MCF 10A (cell line): ENCODE measurements around the gene CIT. TPM values are rescaled to one million over a fixed set of nuclear protein-coding genes. Genes with fewer than 3 reads are reported as not detected.

Experiments
- BruUV-seq: library from RNA; stranded (reverse); fragments of 400-500 nt; replicated peaks from 2 replicates; lab custom pipeline; 2021; lab: Mats Ljungman, UMichigan
- CTCF ChIA-PET: fragments of 300-600 bp; sonication (Branson Sonifier 250); formaldehyde crosslinking; extraction: SDS; loops from one replicate; lab custom pipeline; 2021; ENCODE audit warnings: antibody characterized with exemption, inconsistent platforms; lab: Yijun Ruan, JAX
- POLR2A ChIA-PET: fragments of 300-600, 350-650 bp; sonication (Branson Sonifier 250); formaldehyde crosslinking; extraction: SDS; loops from one replicate; lab custom pipeline; 2020; ENCODE audit warnings: antibody characterized with exemption, inconsistent platforms; lab: Yijun Ruan, JAX
- DNase-seq: peaks from one replicate; pipeline ENCODE4 v3.0.0-alpha.2; 2018; ENCODE audit not compliant: unreplicated experiment
- H3K27ac Mint-ChIP-seq: one replicate; pipeline ENCODE4 v1.8.0; 2022; ENCODE audit warnings: mild to moderate bottlenecking, low read depth, mixed read lengths; ENCODE audit not compliant: unreplicated experiment
- H3K27me3 Mint-ChIP-seq: one replicate; pipeline ENCODE4 v1.8.0; 2022; ENCODE audit warnings: mixed read lengths; ENCODE audit not compliant: insufficient read depth, unreplicated experiment
- H3K36me3 Mint-ChIP-seq: one replicate; pipeline ENCODE4 v1.8.0; 2022; ENCODE audit warnings: mild to moderate bottlenecking, moderate library complexity, mixed read lengths; ENCODE audit not compliant: insufficient read depth, unreplicated experiment
- H3K4me1 Mint-ChIP-seq: one replicate; pipeline ENCODE4 v1.8.0; 2022; ENCODE audit warnings: mixed read lengths; ENCODE audit not compliant: insufficient read depth, unreplicated experiment
- H3K4me3 Mint-ChIP-seq: one replicate; pipeline ENCODE4 v1.8.0; 2022; ENCODE audit warnings: mild to moderate bottlenecking, moderate library complexity, mixed read lengths; ENCODE audit not compliant: unreplicated experiment
- H3K9me3 Mint-ChIP-seq: one replicate; pipeline ENCODE4 v1.8.0; 2022; ENCODE audit warnings: mixed read lengths; ENCODE audit not compliant: unreplicated experiment
- intact Hi-C: fragments of 100-400 bp; cut with micrococcal nuclease; formaldehyde crosslinking; loops from 2 replicates; pipeline ENCODE4 v1.14.1; 2022
- total RNA-seq: library from RNA; stranded (reverse); gene quantifications from 2 replicates; pipeline ENCODE4 v1.2.3, GENCODE V29; 2022
- TF ChIP-seq, protein P1 (sequence below): fragments of 200-600 bp; IDR thresholded peaks from one replicate; pipeline ENCODE4 v1.8.0; 2022; ENCODE audit warnings: antibody characterized with exemption, mild to moderate bottlenecking; ENCODE audit not compliant: unreplicated experiment

Gene CIT
- total RNA-seq, 1 experiment from 2014 or later: 25.0 TPM

DNA sequence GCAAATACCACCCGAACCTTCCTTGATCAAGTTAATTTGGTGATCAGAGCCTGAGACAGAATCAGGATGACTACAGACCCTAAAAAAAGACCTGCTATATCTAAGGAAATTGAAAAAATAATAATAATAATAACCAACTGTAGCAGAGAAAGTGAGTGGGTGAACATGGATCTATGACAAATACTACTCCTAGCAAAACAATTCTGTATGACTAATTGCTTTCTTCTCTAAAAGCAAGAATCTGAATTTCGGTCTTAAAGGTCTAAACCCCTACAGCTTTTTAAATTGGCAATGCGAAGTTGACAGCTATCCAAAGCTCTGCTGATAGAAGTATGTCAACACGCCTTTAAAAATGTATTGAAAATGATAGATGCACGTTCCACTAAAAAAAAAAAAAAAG lies 107.0 kb downstream of the CIT start:
- Mint-ChIP-seq H3K27me3 (no peaks in the 10 kb centered on the region), H3K36me3 (peaks cover 20% of the 10 kb centered on the region), H3K27ac (no peak overlapping the region), H3K4me1 (no peaks in the 10 kb centered on the region), H3K9me3 (no peaks in the 10 kb centered on the region), H3K4me3 (no peak overlapping the region)
- BruUV-seq: no TSS peak
- CTCF ChIA-PET: interaction anchor here (0.6 kb wide), 1 partner anchor 1437 kb away, joined by 4 read pairs; no protein-coding TSS in a partner anchor
- no peak for DNase-seq
- POLR2A ChIA-PET: no interaction called here
- intact Hi-C loops: no loop called here
- TF ChIP-seq, protein P1, sequence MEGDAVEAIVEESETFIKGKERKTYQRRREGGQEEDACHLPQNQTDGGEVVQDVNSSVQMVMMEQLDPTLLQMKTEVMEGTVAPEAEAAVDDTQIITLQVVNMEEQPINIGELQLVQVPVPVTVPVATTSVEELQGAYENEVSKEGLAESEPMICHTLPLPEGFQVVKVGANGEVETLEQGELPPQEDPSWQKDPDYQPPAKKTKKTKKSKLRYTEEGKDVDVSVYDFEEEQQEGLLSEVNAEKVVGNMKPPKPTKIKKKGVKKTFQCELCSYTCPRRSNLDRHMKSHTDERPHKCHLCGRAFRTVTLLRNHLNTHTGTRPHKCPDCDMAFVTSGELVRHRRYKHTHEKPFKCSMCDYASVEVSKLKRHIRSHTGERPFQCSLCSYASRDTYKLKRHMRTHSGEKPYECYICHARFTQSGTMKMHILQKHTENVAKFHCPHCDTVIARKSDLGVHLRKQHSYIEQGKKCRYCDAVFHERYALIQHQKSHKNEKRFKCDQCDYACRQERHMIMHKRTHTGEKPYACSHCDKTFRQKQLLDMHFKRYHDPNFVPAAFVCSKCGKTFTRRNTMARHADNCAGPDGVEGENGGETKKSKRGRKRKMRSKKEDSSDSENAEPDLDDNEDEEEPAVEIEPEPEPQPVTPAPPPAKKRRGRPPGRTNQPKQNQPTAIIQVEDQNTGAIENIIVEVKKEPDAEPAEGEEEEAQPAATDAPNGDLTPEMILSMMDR: no peak

DNA sequence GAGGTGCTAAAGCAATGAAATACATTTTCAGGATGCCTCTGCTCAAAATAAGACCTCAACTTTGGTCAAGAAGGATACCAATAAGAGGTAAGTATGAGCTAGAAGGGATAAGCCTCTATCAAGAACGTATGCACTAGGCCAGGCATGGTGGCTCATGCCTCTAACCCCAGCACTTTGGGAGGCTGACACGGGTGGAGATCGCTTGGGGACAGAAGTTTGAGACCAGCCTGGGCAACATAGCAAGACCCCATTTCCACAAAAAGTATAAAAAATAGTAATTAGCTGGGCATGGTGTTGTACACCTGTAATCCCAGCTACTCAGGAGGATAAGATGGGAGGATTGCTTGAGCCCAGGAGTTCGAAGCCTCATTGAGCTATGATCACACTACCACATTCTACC lies 114.5 kb downstream of the CIT start:
- CTCF ChIA-PET: interaction anchor here (0.7 to 1.6 kb wide), 4 partner anchors 11 to 37 kb away, joined by 3 to 4 read pairs (median 4); no protein-coding TSS in a partner anchor

DNA sequence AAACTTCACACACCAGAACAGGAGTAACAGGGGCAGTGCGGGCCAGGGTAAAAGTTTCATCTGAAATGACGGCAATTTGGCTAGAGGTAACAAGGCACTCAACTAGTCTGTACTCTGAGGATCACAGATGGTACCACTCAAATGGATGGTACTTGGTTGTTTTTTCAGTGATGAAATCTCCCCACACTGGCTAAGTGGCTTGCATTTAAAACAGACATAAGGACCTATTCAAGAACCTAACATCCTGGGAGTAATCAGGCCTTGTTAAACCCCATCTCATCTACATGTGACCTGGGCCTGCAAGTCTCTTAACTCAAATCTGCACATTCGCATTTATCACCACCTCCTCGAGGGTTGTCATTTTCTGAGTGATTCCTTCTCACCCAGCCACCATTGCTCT lies 118.4 kb downstream of the CIT start:
- no peak overlapping the region for H3K27ac Mint-ChIP-seq
- no peaks in the 10 kb centered on the region for H3K27me3 Mint-ChIP-seq
- no peaks in the 10 kb centered on the region for H3K9me3 Mint-ChIP-seq
- TF ChIP-seq, protein P1: no peak
- ChIA-PET CTCF (no interaction called here), POLR2A (no interaction called here)
- no peaks in the 10 kb centered on the region for H3K4me1 Mint-ChIP-seq
- BruUV-seq: no TSS peak
- no peak overlapping the region for H3K4me3 Mint-ChIP-seq
- H3K36me3 Mint-ChIP-seq: peaks cover 29% of the 10 kb centered on the region
- intact Hi-C loops: no loop called here
- no peak for DNase-seq

More for the DNA sequence above, 114.5 kb downstream of the CIT start:
- intact Hi-C loops: no loop called here
- H3K4me1 Mint-ChIP-seq: no peaks in the 10 kb centered on the region
- H3K27me3 Mint-ChIP-seq: no peaks in the 10 kb centered on the region
- H3K27ac Mint-ChIP-seq: no peak overlapping the region
- TF ChIP-seq, protein P1: no peak
- no peak overlapping the region for H3K4me3 Mint-ChIP-seq
- POLR2A ChIA-PET: no interaction called here
- no peak for DNase-seq
- BruUV-seq: no TSS peak
- no peaks in the 10 kb centered on the region for H3K9me3 Mint-ChIP-seq
- peaks cover 30% of the 10 kb centered on the region for H3K36me3 Mint-ChIP-seq

DNA sequence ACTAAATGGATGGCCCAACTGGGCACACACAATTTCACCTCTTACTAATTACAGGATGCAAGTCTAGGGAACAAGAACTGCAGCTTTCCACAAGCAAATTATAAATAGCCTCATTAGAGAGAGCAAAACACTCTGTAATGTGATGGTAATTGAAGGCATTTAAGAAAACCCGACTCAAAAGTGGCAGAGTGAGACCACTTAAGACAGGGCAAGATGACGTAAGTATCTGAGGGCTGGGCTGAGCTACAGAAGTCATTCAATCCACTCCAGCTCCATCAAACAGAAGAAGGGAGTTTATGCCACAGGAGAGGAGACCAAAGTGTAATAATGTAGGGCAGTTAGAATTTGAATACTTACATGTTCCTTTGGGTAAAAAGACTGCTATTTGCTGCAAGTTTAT lies 118.9 kb downstream of the CIT start:
- CTCF ChIA-PET: interaction anchor here (0.5 kb wide), 1 partner anchor 188 kb away, joined by 4 read pairs; no protein-coding TSS in a partner anchor

More for the DNA sequence above, 118.9 kb downstream of the CIT start:
- Mint-ChIP-seq H3K27ac (no peak overlapping the region), H3K9me3 (no peaks in the 10 kb centered on the region), H3K27me3 (no peaks in the 10 kb centered on the region), H3K36me3 (peaks cover 25% of the 10 kb centered on the region), H3K4me3 (no peak overlapping the region), H3K4me1 (no peaks in the 10 kb centered on the region)
- no peak for DNase-seq
- intact Hi-C loops: no loop called here
- TF ChIP-seq, protein P1: no peak
- BruUV-seq: no TSS peak
- POLR2A ChIA-PET: no interaction called here
